Measurements from ENCODE around the gene CHST12.
"Not testable (repeated sequence)": the region's sequence is repeated elsewhere in the genome, so short reads cannot be mapped to it uniquely, and the experiment has no call there.

Gene CHST12

GRCh38 chr7:2453849-2454248, 50.4 kb downstream of the CHST12 start:
- DNase-seq (ENCODE audit: low read depth in 1 of 2, low spot score in 1 of 2): not testable (repeated sequence)

- no peak for DNase-seq (ENCODE audit: low read depth in 1 of 2, low spot score in 1 of 2)
Observed at GRCh38 chr7:2459674-2460073, 56.3 kb downstream of the CHST12 start.

- DNase-seq (ENCODE audit: low read depth in 1 of 2, low spot score in 1 of 2): no peak
Observed at GRCh38 chr7:2460188-2460587, 56.8 kb downstream of the CHST12 start.

GRCh38 chr7:2460641-2461040, 57.2 kb downstream of the CHST12 start:
- no peak for DNase-seq (ENCODE audit: low read depth in 1 of 2, low spot score in 1 of 2)

- DNase-seq (ENCODE audit: low read depth in 1 of 2, low spot score in 1 of 2): no peak
Observed at GRCh38 chr7:2461268-2462026, 58.0 kb downstream of the CHST12 start.

GRCh38 chr7:2462731-2463130, 59.3 kb downstream of the CHST12 start:
- no peak for DNase-seq (ENCODE audit: low read depth in 1 of 2, low spot score in 1 of 2)

GRCh38 chr7:2465928-2466327, 62.5 kb downstream of the CHST12 start:
- DNase-seq (ENCODE audit: low read depth in 1 of 2, low spot score in 1 of 2): no peak

- DNase-seq (ENCODE audit: low read depth in 1 of 2, low spot score in 1 of 2): no peak
Observed at GRCh38 chr7:2466675-2467074, 63.3 kb downstream of the CHST12 start.

- DNase-seq (ENCODE audit: low read depth in 1 of 2, low spot score in 1 of 2): no peak
Observed at GRCh38 chr7:2468227-2468626, 64.8 kb downstream of the CHST12 start.

GRCh38 chr7:2469460-2470203, 66.2 kb downstream of the CHST12 start:
- DNase-seq (ENCODE audit: low read depth in 1 of 2, low spot score in 1 of 2): not testable (repeated sequence)

- no peak for DNase-seq (ENCODE audit: low read depth in 1 of 2, low spot score in 1 of 2)
Observed at GRCh38 chr7:2470204-2471021, 67.0 kb downstream of the CHST12 start.

- no peak for DNase-seq (ENCODE audit: low read depth in 1 of 2, low spot score in 1 of 2)
Observed at GRCh38 chr7:2471022-2471329, 67.6 kb downstream of the CHST12 start.

GRCh38 chr7:2471396-2471795, 68.0 kb downstream of the CHST12 start:
- DNase-seq (ENCODE audit: low read depth in 1 of 2, low spot score in 1 of 2): no peak

GRCh38 chr7:2472739-2473138, 69.3 kb downstream of the CHST12 start:
- no peak for DNase-seq (ENCODE audit: low read depth in 1 of 2, low spot score in 1 of 2)

GRCh38 chr7:2473496-2474180, 70.2 kb downstream of the CHST12 start:
- DNase-seq (ENCODE audit: low read depth in 1 of 2, low spot score in 1 of 2): no peak

- no peak for DNase-seq (ENCODE audit: low read depth in 1 of 2, low spot score in 1 of 2)
Observed at GRCh38 chr7:2474224-2474623, 70.8 kb downstream of the CHST12 start.

GRCh38 chr7:2474813-2475677, 71.6 kb downstream of the CHST12 start:
- no peak for DNase-seq (ENCODE audit: low read depth in 1 of 2, low spot score in 1 of 2)

GRCh38 chr7:2475678-2476015, 72.2 kb downstream of the CHST12 start:
- no peak for DNase-seq (ENCODE audit: low read depth in 1 of 2, low spot score in 1 of 2)

GRCh38 chr7:2476298-2476697, 72.9 kb downstream of the CHST12 start, which contains the start of gene GRIFIN:
Gene GRIFIN (minus strand): TSS chr7:2476398. CDS start chr7:2476383, 15 bp downstream.
- no peak for DNase-seq (ENCODE audit: low read depth in 1 of 2, low spot score in 1 of 2)

- no peak for DNase-seq (ENCODE audit: low read depth in 1 of 2, low spot score in 1 of 2)
Observed at GRCh38 chr7:2476776-2477446, 73.5 kb downstream of the CHST12 start.

All from activated T-helper 1 cell treated with anti-CD3 and anti-CD28 coated beads, Interleukin-2, amount 50 U/mL, for 16 hours (primary cell).